Myocyte (in vitro differentiated cells): ENCODE measurements around the gene NHSL2. TPM values are rescaled to one million over a fixed set of nuclear protein-coding genes. Genes with fewer than 3 reads are reported as not detected.
"Not testable (repeated sequence)": the region's sequence is repeated elsewhere in the genome, so short reads cannot be mapped to it uniquely, and the experiment has no call there.

Experiments
- DNase-seq: peaks from one replicate; pipeline ENCODE4 v3.0.0-alpha.2; 2012; ENCODE audit warnings: low read depth
- total RNA-seq: library from RNA; depleted of rRNA; stranded (reverse); fragments of >200 nt; gene quantifications from 2 replicates; pipeline ENCODE4 v1.2.3, GENCODE V29; 2014

Gene NHSL2
- total RNA-seq, 1 donor from 2014 or later: 0.19 TPM

GRCh38 chrX:72038868-72039267 is 128.2 kb downstream of the NHSL2 start:
- no peak for DNase-seq

- DNase-seq: no peak
Observed at GRCh38 chrX:72040506-72040905, 129.9 kb downstream of the NHSL2 start.

GRCh38 chrX:72041176-72041575 is 130.5 kb downstream of the NHSL2 start:
- no peak for DNase-seq

- peak; percentile 50 for DNase-seq
Observed at GRCh38 chrX:72041871-72042851, 131.5 kb downstream of the NHSL2 start.

DNA sequence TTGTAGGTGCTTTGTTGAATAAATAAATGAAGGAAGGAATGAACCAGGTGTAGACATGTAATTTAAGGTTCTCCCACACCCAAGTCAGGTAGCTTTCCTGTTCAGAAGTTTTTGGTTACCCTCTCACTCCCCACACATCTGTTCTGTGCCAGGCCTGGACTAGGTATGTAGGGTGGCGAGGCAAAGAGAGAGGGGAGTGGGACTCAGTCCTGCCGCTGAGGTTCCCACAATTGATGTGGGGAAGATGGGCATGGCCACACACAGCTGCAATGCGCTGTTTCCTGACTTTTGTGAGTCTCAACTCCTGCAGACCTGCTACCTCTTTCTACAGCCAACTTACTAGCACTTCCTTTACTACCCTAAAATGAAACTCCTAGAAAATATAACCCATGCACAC is 132.2 kb downstream of the NHSL2 start:
- no peak for DNase-seq

GRCh38 chrX:72043636-72044035 is 133.0 kb downstream of the NHSL2 start:
- DNase-seq: no peak

GRCh38 chrX:72045141-72045540 is 134.5 kb downstream of the NHSL2 start:
- peak; percentile 26 for DNase-seq

- no peak for DNase-seq
Observed at GRCh38 chrX:72045552-72046277, 135.1 kb downstream of the NHSL2 start.

DNA sequence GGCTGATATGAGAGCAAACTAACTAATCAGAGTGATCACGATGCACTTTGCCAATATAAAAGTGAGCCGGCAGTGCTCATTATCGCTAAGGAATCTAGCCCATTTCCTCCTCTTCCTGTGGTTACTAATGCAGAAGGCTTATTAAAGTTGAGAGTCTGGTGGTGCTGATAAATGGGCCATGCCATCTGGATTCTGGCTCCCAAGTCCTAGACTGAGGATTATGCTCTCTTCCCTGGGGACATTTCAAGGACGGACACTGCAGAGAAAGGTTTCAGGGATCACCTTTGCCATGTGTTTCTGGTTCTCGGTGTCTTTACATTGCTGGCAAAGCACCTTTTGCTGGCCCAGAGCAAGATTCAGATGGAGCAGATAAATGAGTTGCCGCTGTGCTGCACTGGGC is 135.8 kb downstream of the NHSL2 start:
- no peak for DNase-seq

- no peak for DNase-seq
Observed at GRCh38 chrX:72048510-72049455, 138.1 kb downstream of the NHSL2 start.

- DNase-seq: no peak
Observed at GRCh38 chrX:72050011-72050410, 139.4 kb downstream of the NHSL2 start.

DNA sequence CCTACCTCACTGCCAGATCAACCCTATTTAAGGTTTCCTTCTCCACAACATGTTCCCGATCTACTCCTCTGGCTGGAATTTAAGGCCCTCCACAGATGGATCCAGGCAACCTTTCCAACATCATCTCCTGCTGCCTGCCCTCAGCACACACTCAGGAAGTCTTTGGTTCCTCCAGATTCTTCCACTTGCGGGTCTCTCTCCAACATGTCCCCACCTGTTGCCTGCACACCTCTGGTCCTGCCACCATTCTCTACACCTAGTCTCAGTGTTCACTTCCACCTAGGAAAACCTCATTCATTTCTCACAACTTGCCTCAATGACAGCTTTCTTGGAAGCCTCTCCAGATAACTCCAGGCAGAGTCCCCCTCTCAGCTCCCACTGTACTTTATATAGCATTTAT is 140.9 kb downstream of the NHSL2 start:
- no peak for DNase-seq

GRCh38 chrX:72052415-72053090 is 141.9 kb downstream of the NHSL2 start:
- no peak for DNase-seq

DNA sequence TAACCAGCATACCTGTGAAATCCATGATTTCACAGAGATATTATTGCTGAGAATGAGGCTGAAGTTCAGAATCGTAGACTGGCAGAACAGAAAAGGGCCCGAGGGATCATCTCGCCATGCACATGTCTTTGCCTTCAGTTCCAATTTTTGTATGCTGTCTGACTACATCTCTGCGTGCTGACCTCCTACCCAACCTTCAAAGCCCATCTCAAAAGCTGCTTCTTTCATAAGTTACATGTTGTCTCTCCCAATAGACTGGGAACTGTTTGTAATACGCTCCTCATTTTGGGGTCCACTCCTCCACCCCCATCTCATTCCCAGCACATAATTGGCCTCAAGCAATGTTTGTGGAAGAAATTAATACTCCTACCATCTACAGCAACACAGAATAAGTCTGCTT is 142.9 kb downstream of the NHSL2 start:
- no peak for DNase-seq

DNA sequence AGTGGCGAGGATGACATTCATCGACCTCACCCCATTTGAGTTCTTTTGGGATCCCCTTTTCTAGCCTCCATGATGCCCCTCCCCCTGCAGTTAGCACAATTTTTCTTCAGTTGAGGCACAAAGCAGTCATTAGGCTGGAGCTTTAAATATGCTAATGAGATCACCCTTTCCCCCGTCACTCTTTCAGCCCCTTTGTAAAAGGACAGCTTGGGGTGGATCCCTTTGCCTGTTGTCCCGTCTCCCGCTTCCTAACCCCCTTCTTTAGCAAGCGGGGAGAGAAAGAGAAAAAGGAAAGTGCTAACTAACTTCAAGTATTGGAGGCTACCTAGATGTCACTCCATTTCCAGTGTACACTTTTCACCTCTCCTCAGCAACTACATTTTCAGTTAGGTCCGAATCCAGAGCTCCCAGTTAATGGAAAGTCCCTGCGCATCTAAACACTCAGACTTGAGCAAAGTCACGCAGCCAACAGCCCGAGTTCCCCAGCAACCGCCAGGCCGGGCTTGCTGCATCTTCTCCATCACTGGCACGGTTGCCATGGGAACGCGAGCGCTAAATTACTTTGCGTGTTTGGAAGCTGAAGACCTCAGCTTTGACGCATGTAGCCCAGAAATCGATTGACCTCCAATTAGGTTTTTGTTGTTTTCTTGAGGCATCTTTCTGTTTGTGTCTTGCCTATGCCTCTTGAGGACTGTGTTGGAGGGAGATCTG is 144.3 kb downstream of the NHSL2 start:
- DNase-seq: no peak

DNA sequence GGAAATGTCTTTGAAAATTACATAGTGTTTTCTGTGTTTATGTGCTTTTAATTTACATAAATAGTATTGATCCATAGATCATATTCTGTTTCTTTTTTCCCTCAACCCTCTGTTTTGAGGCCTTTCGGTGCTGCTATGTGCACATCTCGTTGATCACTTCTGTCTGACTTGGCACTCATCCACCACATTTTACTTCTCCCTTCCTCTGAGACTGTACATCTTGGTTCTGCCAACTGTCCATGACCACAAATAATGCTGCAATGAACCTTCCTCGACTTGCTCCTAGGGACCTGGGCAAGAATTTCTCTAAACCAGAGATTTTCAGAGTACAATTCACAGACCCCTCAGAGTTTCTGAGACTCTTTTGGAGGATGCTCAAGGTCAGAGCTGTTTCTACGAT is 146.7 kb downstream of the NHSL2 start:
- DNase-seq: no peak

GRCh38 chrX:72057849-72058248 is 147.2 kb downstream of the NHSL2 start:
- DNase-seq: no peak

GRCh38 chrX:72058346-72058745 is 147.7 kb downstream of the NHSL2 start:
- DNase-seq: not testable (repeated sequence)

GRCh38 chrX:72060196-72060920 is 149.7 kb downstream of the NHSL2 start:
- peak; percentile 27 for DNase-seq
